Vagina (tissue), 2 donors: Measurements from ENCODE around the gene ZNF382. TPM values are rescaled to one million over a fixed set of nuclear protein-coding genes. Genes with fewer than 3 reads are reported as not detected.

Experiments
- DNase-seq, 2 donors: peaks; one replicate each; pipeline ENCODE4 v3.0.0-alpha.2; 2017; ENCODE audit errors: extremely low spot score in 2 of 2
- H3K27ac ChIP-seq: fragments of 200-600 bp; sonication (generic); one replicate; pipeline ENCODE4 v1.5.1; 2019
- H3K27me3 ChIP-seq: fragments of 200-600 bp; sonication (generic); one replicate; pipeline ENCODE4 v1.5.1; 2019
- H3K36me3 ChIP-seq, 2 donors: fragments of 200-600 bp; sonication (generic); one replicate each; pipeline ENCODE4 v1.5.1; 2017 to 2019
- H3K4me1 ChIP-seq: fragments of 200-600 bp; sonication (generic); one replicate; pipeline ENCODE4 v1.5.1; 2019
- H3K4me3 ChIP-seq, 2 donors: fragments of 200-600 bp; sonication (generic); 1 replicate in 1 of 2; 2 replicates in 1 of 2; pipeline ENCODE4 v1.5.1; 2016 to 2019
- H3K9me3 ChIP-seq: fragments of 200-600 bp; sonication (generic); one replicate; pipeline ENCODE4 v1.5.1; 2019
- CTCF ChIP-seq, 3 experiments: fragments of 450-650 bp in 2 of 3; fragments of 200-600 bp in 1 of 3; sonication (generic) in 1 of 3; IDR thresholded peaks; one replicate each; pipeline ENCODE4 v1.5.1; 2017 to 2019; ENCODE audit warnings: antibody characterized with exemption in 3 of 3, mild to moderate bottlenecking in 2 of 3, moderate library complexity in 2 of 3
- POLR2A ChIP-seq, 2 donors: fragments of 450-650 bp; IDR thresholded peaks; one replicate each; pipeline ENCODE4 v1.6.1; 2017; ENCODE audit warnings: antibody characterized with exemption in 2 of 2, mild to moderate bottlenecking in 2 of 2, moderate library complexity in 2 of 2
- POLR2AphosphoS5 ChIP-seq, 2 donors: sonication (generic); formaldehyde crosslinking; IDR thresholded peaks; one replicate each; pipeline ENCODE4 v1.9.0; 2017; ENCODE audit warnings: antibody characterized with exemption in 2 of 2, mild to moderate bottlenecking in 2 of 2, low read depth in 1 of 2; ENCODE audit not compliant: insufficient read depth in 1 of 2
- intact Hi-C: fragments of 100-400 bp; cut with DNase I; formaldehyde crosslinking; loops from one replicate; pipeline ENCODE4 v1.15.1; 2023
- total RNA-seq: library from RNA; depleted of rRNA; stranded (reverse); fragments of >200 nt; gene quantifications from one replicate; pipeline ENCODE4 v1.2.3, GENCODE V29; 2016

ZNF382 gene
- total RNA-seq, 1 donor from 2014 or later, result 3.7 TPM

GRCh38 chr19:36674201-36674600, 69.1 kb downstream of the ZNF382 start:
- intact Hi-C loops, result no loop called here
- no peak overlapping the region for H3K4me3 ChIP-seq
- H3K27ac ChIP-seq, result no peak overlapping the region
- H3K4me1 ChIP-seq, result no peaks in the 10 kb centered on the region
- DNase-seq, result no peak
- H3K27me3 ChIP-seq, result no peaks in the 10 kb centered on the region
- H3K36me3 ChIP-seq, result peaks cover 0 to 47% of the 10 kb centered on the region in 2 donors
- peaks cover 48% of the 10 kb centered on the region for H3K9me3 ChIP-seq
- TF ChIP-seq POLR2A (IDR thresholded peaks at IDR 0.05) (no peak), POLR2AphosphoS5 (IDR thresholded peaks at IDR 0.05; ENCODE audit: insufficient read depth in 1 of 2, low read depth in 1 of 2) (no peak), CTCF (IDR thresholded peaks at IDR 0.05) (no peak)

- Histone ChIP-seq H3K27ac (no peak overlapping the region), H3K27me3 (no peaks in the 10 kb centered on the region), H3K9me3 (peaks cover 29% of the 10 kb centered on the region), H3K4me1 (no peaks in the 10 kb centered on the region), H3K4me3 (no peak overlapping the region), H3K36me3 (peaks cover 0 to 35% of the 10 kb centered on the region in 2 donors)
- intact Hi-C loops, result no loop called here
- DNase-seq, result no peak
- TF ChIP-seq POLR2AphosphoS5 (IDR thresholded peaks at IDR 0.05; ENCODE audit: insufficient read depth in 1 of 2, low read depth in 1 of 2) (no peak), POLR2A (IDR thresholded peaks at IDR 0.05) (no peak), CTCF (IDR thresholded peaks at IDR 0.05) (no peak)
Measured at GRCh38 chr19:36679455-36679854, 74.3 kb downstream of the ZNF382 start.

Other genes starting within 250 kb of the ZNF382 start
- 4.2 TPM for gene ZFP14, start 226.1 kb upstream of the ZNF382 start, total RNA-seq
- gene ZFP82, start 186.7 kb upstream of the ZNF382 start, total RNA-seq, result 4.7 TPM
- gene ZNF566, start 115.8 kb upstream of the ZNF382 start, total RNA-seq, result 11.3 TPM
- gene ZNF260, start 77.0 kb upstream of the ZNF382 start, total RNA-seq, result 6.4 TPM
- gene ZNF529, start 32.0 kb upstream of the ZNF382 start, total RNA-seq, result 6.4 TPM
- 8.8 TPM for gene ZNF461, start 61.5 kb downstream of the ZNF382 start, total RNA-seq
- 8.3 TPM for gene ZNF567, start 82.3 kb downstream of the ZNF382 start, total RNA-seq
- gene ZNF850, start 167.5 kb downstream of the ZNF382 start, total RNA-seq, result 2.2 TPM
- 2.5 TPM for gene ZNF790, start 233.1 kb downstream of the ZNF382 start, total RNA-seq
- 6.9 TPM for gene ZNF345, start 245.6 kb downstream of the ZNF382 start, total RNA-seq